HG03095 (cell line): ENCODE data around the gene MACF1.

Source experiments
- ATAC-seq: cut with Tn5 transposase; IDR thresholded peaks from one replicate; pipeline ENCODE4 v1.9.1; 2021; ENCODE audit warnings: moderate library complexity; ENCODE audit not compliant: unreplicated experiment

The MACF1 gene

GRCh38 chr1:39411526-39412478 lies 207.3 kb downstream of the MACF1 start:
- ATAC-seq: no peak

- ATAC-seq: no peak
Measured at GRCh38 chr1:39412892-39413291, 208.4 kb downstream of the MACF1 start.

- ATAC-seq: no peak
Measured at GRCh38 chr1:39413902-39414528, 209.5 kb downstream of the MACF1 start.

GRCh38 chr1:39415553-39415952 lies 211.1 kb downstream of the MACF1 start:
- ATAC-seq: no peak

- no peak for ATAC-seq
Measured at GRCh38 chr1:39416609-39417008, 212.1 kb downstream of the MACF1 start.

GRCh38 chr1:39418236-39418635 lies 213.7 kb downstream of the MACF1 start:
- ATAC-seq: no peak

GRCh38 chr1:39420493-39420892 lies 216.0 kb downstream of the MACF1 start:
- ATAC-seq: no peak

- no peak for ATAC-seq
Measured at GRCh38 chr1:39422614-39423013, 218.1 kb downstream of the MACF1 start.

- ATAC-seq: no peak
Measured at GRCh38 chr1:39425151-39425550, 220.7 kb downstream of the MACF1 start.

GRCh38 chr1:39425634-39426033 lies 221.1 kb downstream of the MACF1 start:
- ATAC-seq: no peak

GRCh38 chr1:39426346-39426745 lies 221.9 kb downstream of the MACF1 start:
- ATAC-seq: no peak

- no peak for ATAC-seq
Measured at GRCh38 chr1:39427374-39427773, 222.9 kb downstream of the MACF1 start.

- ATAC-seq: no peak
Measured at GRCh38 chr1:39427912-39428311, 223.4 kb downstream of the MACF1 start.

GRCh38 chr1:39431927-39432326 lies 227.4 kb downstream of the MACF1 start:
- ATAC-seq: no peak

GRCh38 chr1:39434797-39435395 lies 230.4 kb downstream of the MACF1 start:
- no peak for ATAC-seq

GRCh38 chr1:39435597-39435996 lies 231.1 kb downstream of the MACF1 start:
- no peak for ATAC-seq

- ATAC-seq: no peak
Measured at GRCh38 chr1:39436842-39437241, 232.3 kb downstream of the MACF1 start.

GRCh38 chr1:39438042-39438441 lies 233.5 kb downstream of the MACF1 start:
- no peak for ATAC-seq

- no peak for ATAC-seq
Measured at GRCh38 chr1:39440856-39441255, 236.4 kb downstream of the MACF1 start.

GRCh38 chr1:39441797-39442196 lies 237.3 kb downstream of the MACF1 start:
- ATAC-seq: no peak

- no peak for ATAC-seq
Measured at GRCh38 chr1:39445573-39445972, 241.1 kb downstream of the MACF1 start.
